Skeletal muscle tissue (tissue), 4 donors: ENCODE measurements around the gene CD207. TPM values are rescaled to one million over a fixed set of nuclear protein-coding genes. Genes with fewer than 3 reads are reported as not detected.

Source experiments
- H3K27ac ChIP-seq: one replicate; pipeline ENCODE4 v1.7.0; 2013; ENCODE audit warnings: mild to moderate bottlenecking, low read depth, low read length, inconsistent platforms
- H3K27me3 ChIP-seq, 3 donors: one replicate each; pipeline ENCODE4 v1.7.0; 2013; ENCODE audit warnings: low read length in 3 of 3; ENCODE audit not compliant: control insufficient read depth in 3 of 3, insufficient read depth in 3 of 3
- H3K36me3 ChIP-seq, 3 donors: one replicate each; pipeline ENCODE4 v1.7.0; 2013; ENCODE audit warnings: low read length in 3 of 3; ENCODE audit not compliant: control insufficient read depth in 3 of 3, insufficient read depth in 3 of 3
- H3K4me1 ChIP-seq, 3 donors: one replicate each; pipeline ENCODE4 v1.7.0; 2013; ENCODE audit warnings: low read length in 3 of 3, mild to moderate bottlenecking in 3 of 3; ENCODE audit not compliant: control insufficient read depth in 3 of 3, insufficient read depth in 3 of 3
- H3K4me3 ChIP-seq, 3 donors: one replicate each; pipeline ENCODE4 v1.7.0; 2013; ENCODE audit warnings: low read length in 3 of 3
- H3K9ac ChIP-seq, 3 donors: one replicate each; pipeline ENCODE4 v1.7.0; 2013; ENCODE audit warnings: low read length in 3 of 3, mild to moderate bottlenecking in 3 of 3, moderate library complexity in 2 of 3, low read depth in 1 of 3
- H3K9me3 ChIP-seq, 3 donors: one replicate each; pipeline ENCODE4 v1.7.0; 2013; ENCODE audit warnings: low read length in 3 of 3; ENCODE audit not compliant: control insufficient read depth in 3 of 3
- total RNA-seq: library from RNA; depleted of rRNA; stranded (reverse); fragments of >200 nt; gene quantifications from one replicate; pipeline ENCODE4 v1.2.3, GENCODE V29; 2014
- donor health status: Osteomylitis.

CD207 gene
- total RNA-seq, 1 donor from 2014 or later: under 0.01 TPM

DNA sequence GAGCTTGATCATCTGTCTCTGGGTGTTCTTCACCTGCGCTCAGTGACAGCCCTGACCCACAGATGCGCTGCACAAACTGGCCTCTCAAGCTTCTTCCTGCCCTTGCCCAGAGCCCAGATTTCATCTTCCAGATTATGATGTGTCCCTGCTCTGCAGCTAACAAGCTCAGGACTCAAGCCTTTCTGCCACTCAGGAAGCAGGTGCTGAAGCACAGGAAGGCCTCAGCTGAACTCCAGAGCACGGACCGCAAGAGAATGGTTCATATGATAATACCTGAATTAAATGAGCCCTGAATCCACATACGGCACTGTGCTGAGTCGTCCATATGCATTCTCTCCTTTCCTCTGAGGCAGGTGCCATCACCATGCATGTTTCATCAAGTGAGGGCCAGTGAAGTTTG is 3.8 kb downstream of the CD207 start:
- H3K27ac ChIP-seq: no peak overlapping the region
- no peak overlapping the region for H3K9ac ChIP-seq
- H3K36me3 ChIP-seq: no peaks in the 10 kb centered on the region
- peaks cover 0 to 10% (median 5%) of the 10 kb centered on the region in 3 donors for H3K27me3 ChIP-seq
- no peak overlapping the region for H3K4me3 ChIP-seq
- H3K9me3 ChIP-seq: peaks cover 0 to 2% (median 0%) of the 10 kb centered on the region in 3 donors
- H3K4me1 ChIP-seq: peaks cover 3 to 14% (median 6%) of the 10 kb centered on the region in 3 donors

DNA sequence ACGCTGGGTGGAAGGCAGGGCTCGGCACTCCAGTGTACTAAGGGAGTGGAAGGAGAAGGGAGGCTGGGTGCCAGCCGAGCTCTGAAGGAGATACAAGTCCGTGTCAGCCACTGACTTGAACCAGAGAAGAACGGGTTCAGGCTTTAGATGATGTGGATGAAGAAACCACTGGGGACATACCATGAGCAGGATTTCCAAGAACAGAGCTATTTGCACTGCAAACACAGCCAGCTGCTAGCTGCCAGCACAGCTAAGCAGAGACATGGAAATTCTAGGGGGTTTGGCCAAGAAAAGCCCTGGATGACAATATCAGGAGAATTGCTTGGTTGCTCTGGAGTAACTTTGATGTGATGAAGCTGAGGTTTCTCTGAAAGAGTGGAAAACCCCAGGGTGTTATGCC is 5.2 kb downstream of the CD207 start:
- H3K4me3 ChIP-seq: no peak overlapping the region
- peaks cover 0 to 7% (median 3%) of the 10 kb centered on the region in 3 donors for H3K27me3 ChIP-seq
- peaks cover 0 to 2% (median 0%) of the 10 kb centered on the region in 3 donors for H3K9me3 ChIP-seq
- H3K4me1 ChIP-seq: peaks cover 3 to 14% (median 6%) of the 10 kb centered on the region in 3 donors
- no peak overlapping the region for H3K27ac ChIP-seq
- H3K9ac ChIP-seq: no peak overlapping the region
- no peaks in the 10 kb centered on the region for H3K36me3 ChIP-seq

DNA sequence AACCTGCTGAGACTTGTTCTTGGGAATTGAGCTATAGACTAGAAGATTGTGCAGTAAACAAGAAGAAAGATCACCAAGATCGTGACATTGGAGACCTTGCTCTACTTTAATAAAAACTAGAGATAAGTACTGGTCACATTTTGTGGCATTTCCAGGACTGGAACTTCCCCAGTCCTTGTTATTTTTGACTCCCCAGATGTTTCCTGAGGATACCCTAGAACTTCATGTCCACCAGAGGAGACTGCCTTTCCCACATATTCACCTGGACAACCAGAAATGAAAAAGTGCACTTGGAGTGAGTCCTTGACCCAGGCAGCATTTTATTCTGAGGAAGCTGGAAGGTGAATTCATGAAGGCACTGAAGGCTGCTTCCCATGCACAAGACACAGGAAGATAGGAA is 5.7 kb downstream of the CD207 start:
- Histone ChIP-seq H3K4me3 (no peak overlapping the region), H3K4me1 (peaks cover 3 to 14% (median 6%) of the 10 kb centered on the region in 3 donors), H3K36me3 (no peaks in the 10 kb centered on the region), H3K9me3 (peaks cover 0 to 2% (median 0%) of the 10 kb centered on the region in 3 donors), H3K27ac (no peak overlapping the region), H3K27me3 (peaks cover 0 to 4% (median 2%) of the 10 kb centered on the region in 3 donors), H3K9ac (no peak overlapping the region)

DNA sequence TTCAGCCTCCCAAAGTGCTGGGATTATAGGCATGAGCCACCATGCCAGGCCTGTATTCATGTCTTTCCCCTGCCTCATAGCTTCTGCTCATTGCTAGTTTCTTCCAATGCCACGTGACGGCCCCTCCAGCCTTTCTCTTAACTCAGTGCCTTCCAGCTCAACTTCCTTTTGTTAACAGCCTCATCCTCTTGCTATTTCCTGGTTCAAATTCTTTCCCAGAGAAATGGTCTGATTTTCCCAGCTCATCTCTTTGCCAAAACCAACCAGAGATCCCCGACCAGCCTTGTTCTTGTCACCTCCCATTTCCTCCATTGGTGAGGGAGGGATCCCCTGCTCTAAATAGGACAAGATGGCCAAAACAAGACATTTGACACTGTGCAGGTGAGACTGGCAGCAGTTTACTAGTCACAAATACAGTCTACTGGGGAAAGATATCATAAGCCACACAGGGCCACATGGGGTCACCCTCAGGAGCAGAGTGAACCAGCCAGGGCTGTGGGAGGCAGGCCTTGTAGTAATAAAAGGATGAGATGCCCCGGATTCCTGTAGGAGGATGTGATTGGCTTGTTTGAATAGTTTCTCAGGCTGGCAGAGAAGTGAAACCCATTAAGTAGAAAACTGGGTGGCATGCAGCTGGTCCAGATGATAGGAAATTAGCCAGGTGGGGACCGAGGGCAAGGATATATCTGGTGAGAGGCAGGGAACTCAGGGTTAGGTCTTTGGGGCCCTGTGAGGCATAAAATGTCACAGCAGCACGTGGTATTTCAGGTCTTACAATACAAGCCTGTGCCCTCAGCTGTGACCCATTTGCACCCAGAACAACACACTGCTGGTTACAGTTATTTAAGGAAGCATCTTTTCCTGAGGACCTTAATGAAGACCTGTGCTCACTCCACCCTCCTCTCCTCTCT is 6.4 kb downstream of the CD207 start:
- H3K27ac ChIP-seq: no peak overlapping the region
- H3K9ac ChIP-seq: no peak overlapping the region

DNA sequence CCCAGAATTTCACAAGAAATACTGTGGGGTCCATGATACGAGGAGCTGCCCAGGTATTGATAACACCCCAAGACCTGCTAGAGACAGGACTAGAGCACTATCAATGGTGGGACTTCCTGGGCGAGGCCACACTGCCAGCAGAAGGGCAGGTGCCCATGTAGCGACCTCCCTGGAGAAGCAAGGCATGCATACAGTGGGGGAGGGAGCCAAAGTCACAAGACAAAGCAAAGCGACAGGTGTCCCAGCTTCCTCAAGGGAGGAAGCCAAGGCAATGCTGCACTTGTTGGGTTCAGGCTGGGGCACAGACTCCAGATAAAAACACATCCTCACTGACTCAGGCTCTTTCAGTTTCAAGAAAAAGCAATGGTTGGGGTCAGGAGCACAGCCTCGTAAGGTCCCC is 7.5 kb downstream of the CD207 start:
- no peak overlapping the region for H3K27ac ChIP-seq
- H3K4me3 ChIP-seq: peak overlapping the region in 1 of 3 donors; percentile 45
- H3K9me3 ChIP-seq: no peaks in the 10 kb centered on the region
- peaks cover 0 to 4% (median 0%) of the 10 kb centered on the region in 3 donors for H3K27me3 ChIP-seq
- peaks cover 3 to 14% (median 6%) of the 10 kb centered on the region in 3 donors for H3K4me1 ChIP-seq
- H3K9ac ChIP-seq: no peak overlapping the region
- no peaks in the 10 kb centered on the region for H3K36me3 ChIP-seq

More for the DNA sequence above, 6.4 kb downstream of the CD207 start:
- H3K4me3 ChIP-seq: no peak overlapping the region
- no peaks in the 10 kb centered on the region for H3K36me3 ChIP-seq
- H3K27me3 ChIP-seq: peaks cover 0 to 4% (median 2%) of the 10 kb centered on the region in 3 donors
- peaks cover 0 to 2% (median 0%) of the 10 kb centered on the region in 3 donors for H3K9me3 ChIP-seq
- peaks cover 3 to 14% (median 6%) of the 10 kb centered on the region in 3 donors for H3K4me1 ChIP-seq

DNA sequence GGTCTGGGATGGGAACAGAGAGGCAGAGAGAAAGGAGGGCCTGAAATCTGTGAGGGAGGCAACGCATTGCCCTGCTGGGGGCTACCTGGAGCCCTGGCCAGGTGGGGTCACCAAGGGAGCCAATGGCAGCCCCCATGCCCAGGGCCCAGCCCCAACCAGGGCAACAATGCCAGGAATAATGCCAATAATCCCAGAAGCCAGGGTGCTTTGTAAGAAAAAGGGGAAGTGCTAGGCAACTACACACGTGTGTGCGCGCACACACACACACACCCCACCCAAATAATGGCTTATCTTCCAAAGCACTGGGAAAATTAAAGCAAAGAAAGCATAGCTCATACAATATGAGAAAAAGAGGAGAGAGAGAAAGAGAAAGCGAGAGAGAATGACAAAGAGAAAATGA is 8.2 kb downstream of the CD207 start:
- Histone ChIP-seq H3K4me3 (no peak overlapping the region), H3K27me3 (peaks cover 0 to 4% (median 0%) of the 10 kb centered on the region in 3 donors), H3K9ac (no peak overlapping the region), H3K36me3 (no peaks in the 10 kb centered on the region), H3K4me1 (peaks cover 3 to 14% (median 6%) of the 10 kb centered on the region in 3 donors), H3K9me3 (no peaks in the 10 kb centered on the region), H3K27ac (no peak overlapping the region)

DNA sequence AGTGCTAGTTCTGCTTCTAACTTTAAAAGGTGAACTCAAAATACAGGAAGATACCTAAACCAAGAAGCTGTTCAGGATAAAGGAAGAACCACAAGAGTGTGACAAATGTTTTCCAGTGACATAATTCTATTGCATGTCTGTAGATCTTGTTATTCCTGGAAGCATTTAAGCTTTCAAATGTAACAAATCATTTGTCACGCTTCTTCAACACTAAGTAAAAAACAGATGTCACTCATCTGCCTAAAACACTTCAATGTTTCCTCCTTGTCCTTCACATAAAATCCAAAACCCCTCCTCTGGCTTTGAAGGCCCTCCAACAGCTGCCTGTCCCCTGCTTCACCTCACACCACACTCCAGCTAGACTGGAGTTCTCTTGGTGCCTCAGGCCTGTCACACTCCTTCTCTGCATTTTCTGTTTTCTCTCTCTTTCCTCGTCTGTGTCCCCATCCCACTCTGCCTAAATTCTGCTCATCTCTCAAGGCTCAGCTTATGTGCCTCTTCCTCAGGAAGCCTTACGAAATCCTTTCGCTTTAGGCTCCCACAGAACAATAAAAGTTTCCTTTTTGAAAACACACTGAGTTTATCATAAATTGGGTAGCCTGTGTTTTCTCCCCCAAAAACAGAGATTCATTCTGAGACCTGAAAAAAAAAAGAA is 8.8 kb downstream of the CD207 start:
- H3K4me3 ChIP-seq: no peak overlapping the region
- H3K27me3 ChIP-seq: peaks cover 0 to 4% (median 0%) of the 10 kb centered on the region in 3 donors
- no peaks in the 10 kb centered on the region for H3K36me3 ChIP-seq
- H3K9me3 ChIP-seq: no peaks in the 10 kb centered on the region
- H3K9ac ChIP-seq: no peak overlapping the region
- peaks cover 3 to 14% (median 6%) of the 10 kb centered on the region in 3 donors for H3K4me1 ChIP-seq
- no peak overlapping the region for H3K27ac ChIP-seq

DNA sequence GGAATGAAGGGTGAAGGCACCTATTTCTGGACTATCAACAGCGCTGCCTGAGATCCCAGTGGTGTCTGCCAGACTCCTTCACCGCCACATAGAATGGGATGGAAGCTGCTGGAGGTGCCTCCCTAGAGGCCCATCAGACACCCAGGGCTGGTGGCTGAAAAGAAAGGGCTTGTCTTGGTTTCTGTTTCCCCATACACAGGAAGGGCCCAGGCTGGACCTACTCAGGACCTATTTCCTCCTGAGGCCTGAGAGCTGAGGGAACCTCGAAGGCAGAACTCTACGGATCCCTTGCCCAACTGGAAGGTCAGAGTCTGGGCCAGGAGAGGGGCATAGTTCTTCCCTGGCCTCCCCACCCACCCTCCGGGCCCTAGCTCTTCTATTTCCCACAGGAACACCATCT is 12.4 kb downstream of the CD207 start:
- Histone ChIP-seq H3K4me3 (no peak overlapping the region), H3K36me3 (no peaks in the 10 kb centered on the region), H3K4me1 (peaks cover 0 to 3% (median 2%) of the 10 kb centered on the region in 3 donors), H3K9me3 (no peaks in the 10 kb centered on the region), H3K27me3 (peaks cover 0 to 5% (median 3%) of the 10 kb centered on the region in 3 donors), H3K27ac (no peak overlapping the region), H3K9ac (no peak overlapping the region)

DNA sequence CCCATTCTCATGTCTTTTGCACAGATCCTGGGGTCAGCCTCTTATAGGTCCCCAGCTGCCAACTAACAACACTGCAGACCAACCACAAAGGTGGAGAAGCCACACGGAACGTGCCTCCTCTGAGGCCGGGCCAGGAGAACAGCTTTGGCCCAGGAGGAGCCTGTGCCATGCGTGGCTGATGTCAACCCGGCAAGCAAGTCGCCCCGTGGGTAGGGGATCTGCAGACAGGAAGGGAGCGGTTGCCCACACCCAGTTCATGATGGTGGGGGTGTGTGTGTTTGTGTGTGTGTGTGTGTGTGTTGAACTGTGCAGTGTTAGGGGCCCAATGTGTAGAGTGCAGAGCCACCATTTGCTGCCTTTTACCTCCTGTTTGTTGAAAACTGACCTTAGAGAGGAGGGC is 12.8 kb downstream of the CD207 start:
- Histone ChIP-seq H3K27me3 (peaks cover 1 to 5% (median 3%) of the 10 kb centered on the region in 3 donors), H3K4me3 (no peak overlapping the region), H3K36me3 (no peaks in the 10 kb centered on the region), H3K4me1 (no peaks in the 10 kb centered on the region), H3K9ac (no peak overlapping the region), H3K9me3 (no peaks in the 10 kb centered on the region), H3K27ac (no peak overlapping the region)

DNA sequence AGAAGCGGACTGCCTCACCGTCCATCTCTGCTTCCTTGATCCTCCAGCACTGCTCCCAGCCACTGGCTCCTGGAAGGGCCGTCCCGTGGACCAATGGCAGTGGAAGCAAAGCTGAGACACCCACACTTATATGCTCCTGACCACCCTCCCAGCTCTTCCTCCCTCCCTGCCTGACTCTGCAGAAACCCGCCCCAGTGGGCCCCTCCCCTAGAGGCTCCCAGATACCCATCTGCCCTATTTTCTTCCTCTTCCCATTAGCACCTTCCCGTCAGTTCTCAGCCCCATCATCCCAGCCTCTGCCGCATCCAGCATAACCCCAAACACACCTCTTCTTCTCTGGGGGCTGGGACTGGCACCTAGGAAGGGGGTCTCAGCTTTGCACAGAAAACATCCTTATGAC is 15.1 kb downstream of the CD207 start, which contains the start of gene CLEC4F:
TSS of gene CLEC4F (minus strand) at position 101 of the 400 bp plus-strand sequence. CDS start at position 25, 76 bp downstream.
- no peak within 1 kb of the TSS for H3K27ac ChIP-seq
- peaks cover 3 to 15% (median 3%) of the 10 kb centered on the region in 3 donors for H3K27me3 ChIP-seq
- H3K36me3 ChIP-seq: no peaks in the 10 kb centered on the region
- H3K4me3 ChIP-seq: no peak within 1 kb of the TSS
- no peaks in the 10 kb centered on the region for H3K9me3 ChIP-seq
- no peak within 1 kb of the TSS for H3K9ac ChIP-seq
- no peaks in the 10 kb centered on the region for H3K4me1 ChIP-seq
